SK-N-SH (cell line): ENCODE measurements around the gene MYO9B. TPM values are rescaled to one million over a fixed set of nuclear protein-coding genes. Genes with fewer than 3 reads are reported as not detected.

ENCODE experiments used
- CTCF ChIA-PET: fragments of 300-600, 350-600 bp; formaldehyde crosslinking; extraction: SDS; loops from one replicate; lab custom pipeline; 2021; lab: Yijun Ruan, JAX
- POLR2A ChIA-PET: fragments of 350-600 bp; sonication (Branson Sonifier 250); formaldehyde crosslinking; extraction: SDS; loops from one replicate; lab custom pipeline; 2020; ENCODE audit warnings: antibody characterized with exemption, inconsistent platforms; lab: Yijun Ruan, JAX
- DNase-seq: peaks from one replicate; pipeline ENCODE4 v3.0.0; 2012
- H2AFZ ChIP-seq: fragments of 200-600 bp; sonication (generic); 2 replicates; pipeline ENCODE4 v1.8.1; 2016; ENCODE audit warnings: antibody characterized with exemption, mild to moderate bottlenecking, low read depth
- H3F3A ChIP-seq: fragments of 200-600 bp; sonication (generic); replicated peaks from 2 replicates; pipeline ENCODE3; 2016; ENCODE audit warnings: antibody characterized with exemption, mild to moderate bottlenecking; ENCODE audit not compliant: insufficient read depth
- H3K27ac ChIP-seq, 2 experiments: fragments of 200-500 bp in 1 of 2; fragments of 200-600 bp in 1 of 2; sonication (Bioruptor generic) in 1 of 2; sonication (generic), shearing (Covaris generic) in 1 of 2; 2 replicates each; pipeline versions ENCODE4 v1.5.1 to v1.6.1; 2014 to 2016; ENCODE audit warnings: low read depth in 2 of 2, inconsistent platforms in 1 of 2, low read length in 1 of 2, mild to moderate bottlenecking in 1 of 2, mixed read lengths in 1 of 2
- H3K27me3 ChIP-seq: fragments of 200-600 bp; sonication (generic), shearing (Covaris generic); 2 replicates; pipeline ENCODE4 v1.6.1; 2016; ENCODE audit warnings: mixed run types; ENCODE audit not compliant: insufficient read depth
- H3K36me3 ChIP-seq, 2 experiments: fragments of 200-500 bp in 1 of 2; fragments of 200-600 bp in 1 of 2; sonication (Bioruptor generic) in 1 of 2; sonication (generic) in 1 of 2; replicated peaks in 1 of 2; 2 replicates each; pipeline versions ENCODE3 to v1.5.1; 2014 to 2016; ENCODE audit warnings: low read length in 1 of 2, mild to moderate bottlenecking in 1 of 2; ENCODE audit not compliant: insufficient read depth in 2 of 2, control insufficient read depth in 1 of 2
- H3K4me1 ChIP-seq, 2 experiments: fragments of 200-500 bp in 1 of 2; fragments of 200-600 bp in 1 of 2; sonication (Bioruptor generic) in 1 of 2; sonication (generic), shearing (Covaris generic) in 1 of 2; 2 replicates each; pipeline versions ENCODE4 v1.5.1 to v1.6.1; 2014 to 2016; ENCODE audit warnings: low read depth in 1 of 2, low read length in 1 of 2, mixed run types in 1 of 2; ENCODE audit not compliant: insufficient read depth in 2 of 2, control insufficient read depth in 1 of 2
- H3K4me2 ChIP-seq: fragments of 200-600 bp; sonication (generic), shearing (Covaris generic); 2 replicates; pipeline ENCODE4 v1.6.1; 2017; ENCODE audit warnings: mixed run types
- H3K4me3 ChIP-seq, 2 experiments: fragments of 200-500 bp in 1 of 2; fragments of 200-600 bp in 1 of 2; sonication (Bioruptor generic) in 1 of 2; sonication (generic), shearing (Covaris generic) in 1 of 2; 2 replicates each; pipeline versions ENCODE4 v1.5.1 to v1.8.1; 2014 to 2016; ENCODE audit warnings: low read depth in 2 of 2, inconsistent platforms in 1 of 2, low read length in 1 of 2, mild to moderate bottlenecking in 1 of 2, mixed read lengths in 1 of 2, moderate library complexity in 1 of 2
- H3K79me2 ChIP-seq: fragments of 200-600 bp; sonication (generic); 2 replicates; pipeline ENCODE4 v1.8.1; 2017; ENCODE audit warnings: mild to moderate bottlenecking; ENCODE audit not compliant: insufficient read depth
- H3K9ac ChIP-seq: fragments of 200-600 bp; sonication (generic); 2 replicates; pipeline ENCODE4 v1.6.1; 2017; ENCODE audit warnings: mixed run types
- H3K9me2 ChIP-seq: fragments of 200-600 bp; sonication (generic); 2 replicates; pipeline ENCODE4 v1.6.1; 2017; ENCODE audit warnings: mixed run types
- H3K9me3 ChIP-seq: fragments of 200-600 bp; sonication (generic); 2 replicates; pipeline ENCODE4 v1.6.1; 2017; ENCODE audit warnings: mixed run types, mild to moderate bottlenecking, moderate library complexity
- H4K20me1 ChIP-seq: fragments of 200-600 bp; sonication (generic); 2 replicates; pipeline ENCODE4 v1.6.1; 2017; ENCODE audit warnings: mild to moderate bottlenecking, mixed run types; ENCODE audit not compliant: insufficient read depth
- EP300 ChIP-seq, 2 experiments: IDR thresholded peaks; 2 replicates each; pipeline versions ENCODE4 v1.4.0 to v1.6.1; 2012; ENCODE audit warnings: borderline replicate concordance in 1 of 2, low read depth in 1 of 2, low read length in 1 of 2
- FOSL2 ChIP-seq: IDR thresholded peaks from 2 replicates; pipeline ENCODE4 v1.4.0; 2012; ENCODE audit warnings: low read depth, mild to moderate bottlenecking, moderate library complexity, borderline replicate concordance
- FOXJ3 ChIP-seq: sonication (generic); formaldehyde crosslinking; IDR thresholded peaks from 2 replicates; pipeline ENCODE4 v1.5.1; 2020; ENCODE audit warnings: mild to moderate bottlenecking, missing genetic modification reagents
- MEF2A ChIP-seq: IDR thresholded peaks from 2 replicates; pipeline ENCODE4 v1.4.0; 2012; ENCODE audit warnings: low read depth, borderline replicate concordance
- NFIC ChIP-seq: IDR thresholded peaks from 2 replicates; pipeline ENCODE4 v1.4.0; 2012; ENCODE audit warnings: borderline replicate concordance
- RAD21 ChIP-seq: IDR thresholded peaks from 2 replicates; pipeline ENCODE4 v1.6.1; 2012; ENCODE audit warnings: mild to moderate bottlenecking, low read length
- RCOR1 ChIP-seq: fragments of 150-350 bp; IDR thresholded peaks from 2 replicates; pipeline ENCODE4 v1.6.1; 2017; ENCODE audit warnings: antibody characterized with exemption, low read length
- RFX5 ChIP-seq: IDR thresholded peaks from 2 replicates; pipeline ENCODE4 v1.6.1; 2012; ENCODE audit warnings: mild to moderate bottlenecking, improper control_type of control experiment, low read length
- SIN3A ChIP-seq: IDR thresholded peaks from 2 replicates; pipeline ENCODE4 v1.6.1; 2012; ENCODE audit warnings: low read depth, mild to moderate bottlenecking, low read length, moderate library complexity, borderline replicate concordance
- SMC3 ChIP-seq: IDR thresholded peaks from 2 replicates; pipeline ENCODE4 v1.6.1; 2012; ENCODE audit warnings: low read depth, low read length, improper control_type of control experiment
- TAF1 ChIP-seq: IDR thresholded peaks from 2 replicates; pipeline ENCODE4 v1.6.1; 2012; ENCODE audit warnings: low read depth, mild to moderate bottlenecking, low read length, moderate library complexity, borderline replicate concordance
- TEAD4 ChIP-seq: IDR thresholded peaks from 2 replicates; pipeline ENCODE4 v1.4.0; 2012; ENCODE audit warnings: mild to moderate bottlenecking, borderline replicate concordance; ENCODE audit not compliant: insufficient read depth
- WGBS: methylation state at CpG from one replicate; pipeline ENCODE4 v1.1.6; 2017; ENCODE audit warnings: low lambda C conversion rate; 5-methylcytosine and 5-hydroxymethylcytosine counted together
- polyA plus RNA-seq, 3 experiments: library from polyadenylated mRNA; depleted of rRNA; stranded (reverse); fragments of >200 nt; gene quantifications; 2 replicates each; pipeline ENCODE4 v1.2.3, GENCODE V29; 2012
- TF ChIP-seq, protein P1 (sequence below): IDR thresholded peaks from 2 replicates; pipeline ENCODE4 v1.4.0; 2012; ENCODE audit warnings: low read depth, borderline replicate concordance
- TF ChIP-seq, protein P2 (sequence below): fragments of 200-600 bp; sonication (generic); IDR thresholded peaks from 2 replicates; pipeline ENCODE4 v1.6.1; 2017; ENCODE audit warnings: antibody characterized with exemption, mild to moderate bottlenecking, moderate library complexity

MYO9B gene
- polyA plus RNA-seq, 1 of the 3 experiments (the other 2 are of a cell fraction): 37.6 TPM

DNA sequence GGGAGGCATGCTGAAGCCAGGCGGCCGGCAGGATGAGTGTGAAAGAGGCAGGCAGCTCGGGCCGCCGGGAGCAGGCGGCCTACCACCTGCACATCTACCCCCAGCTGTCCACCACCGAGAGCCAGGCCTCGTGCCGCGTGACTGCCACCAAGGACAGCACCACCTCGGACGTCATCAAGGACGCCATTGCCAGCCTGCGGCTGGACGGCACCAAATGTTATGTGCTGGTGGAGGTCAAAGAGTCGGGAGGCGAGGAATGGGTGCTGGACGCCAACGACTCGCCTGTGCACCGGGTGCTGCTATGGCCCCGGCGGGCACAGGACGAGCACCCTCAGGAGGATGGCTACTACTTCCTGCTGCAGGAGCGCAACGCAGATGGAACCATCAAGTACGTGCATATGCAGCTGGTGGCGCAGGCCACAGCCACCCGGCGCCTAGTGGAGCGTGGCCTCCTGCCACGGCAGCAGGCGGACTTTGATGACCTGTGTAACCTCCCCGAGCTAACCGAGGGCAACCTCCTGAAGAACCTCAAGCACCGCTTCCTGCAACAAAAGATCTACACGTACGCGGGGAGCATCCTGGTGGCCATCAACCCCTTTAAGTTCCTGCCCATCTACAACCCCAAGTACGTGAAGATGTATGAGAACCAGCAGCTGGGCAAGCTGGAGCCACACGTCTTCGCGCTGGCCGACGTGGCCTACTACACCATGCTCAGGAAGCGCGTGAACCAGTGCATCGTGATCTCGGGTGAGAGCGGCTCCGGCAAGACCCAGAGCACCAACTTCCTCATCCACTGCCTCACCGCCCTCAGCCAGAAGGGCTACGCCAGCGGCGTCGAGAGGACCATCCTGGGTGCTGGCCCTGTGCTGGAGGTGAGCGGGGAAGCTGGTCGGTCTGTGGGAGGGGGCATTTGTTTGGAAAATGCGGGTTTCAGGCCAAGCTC is 26.4 kb downstream of the MYO9B start:
- peaks cover 8 to 25% of the 10 kb centered on the region in 2 experiments for H3K36me3 ChIP-seq
- TF ChIP-seq FOSL2 (no peak), TEAD4 (no peak), RCOR1 (no peak), MEF2A (no peak), EP300 (IDR thresholded peaks at IDR 0.05; ENCODE audit: borderline replicate concordance in 1 of 2, low read depth in 1 of 2, low read length in 1 of 2) (no peak), RAD21 (no peak), NFIC (no peak), SIN3A (no peak)
- TF ChIP-seq, protein P1, sequence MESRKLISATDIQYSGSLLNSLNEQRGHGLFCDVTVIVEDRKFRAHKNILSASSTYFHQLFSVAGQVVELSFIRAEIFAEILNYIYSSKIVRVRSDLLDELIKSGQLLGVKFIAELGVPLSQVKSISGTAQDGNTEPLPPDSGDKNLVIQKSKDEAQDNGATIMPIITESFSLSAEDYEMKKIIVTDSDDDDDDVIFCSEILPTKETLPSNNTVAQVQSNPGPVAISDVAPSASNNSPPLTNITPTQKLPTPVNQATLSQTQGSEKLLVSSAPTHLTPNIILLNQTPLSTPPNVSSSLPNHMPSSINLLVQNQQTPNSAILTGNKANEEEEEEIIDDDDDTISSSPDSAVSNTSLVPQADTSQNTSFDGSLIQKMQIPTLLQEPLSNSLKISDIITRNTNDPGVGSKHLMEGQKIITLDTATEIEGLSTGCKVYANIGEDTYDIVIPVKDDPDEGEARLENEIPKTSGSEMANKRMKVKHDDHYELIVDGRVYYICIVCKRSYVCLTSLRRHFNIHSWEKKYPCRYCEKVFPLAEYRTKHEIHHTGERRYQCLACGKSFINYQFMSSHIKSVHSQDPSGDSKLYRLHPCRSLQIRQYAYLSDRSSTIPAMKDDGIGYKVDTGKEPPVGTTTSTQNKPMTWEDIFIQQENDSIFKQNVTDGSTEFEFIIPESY: no peak
- H2AFZ ChIP-seq: no peak overlapping the region
- H3K79me2 ChIP-seq: peaks cover 98% of the 10 kb centered on the region
- no peaks in the 10 kb centered on the region for H3K9me3 ChIP-seq
- peaks cover 24% of the 10 kb centered on the region; the same call in 1 of the 2 replicates for H4K20me1 ChIP-seq
- no peak overlapping the region for H3K4me2 ChIP-seq
- H3K4me3 ChIP-seq: no peak overlapping the region
- no peak overlapping the region for H3K27ac ChIP-seq
- WGBS: 98% methylated on average over 38 of the region's 59 CpGs
- ChIA-PET CTCF (no interaction called here), POLR2A (no interaction called here)
- no peak overlapping the region for H3K9ac ChIP-seq
- peaks cover 0 to 7% of the 10 kb centered on the region in 2 experiments; a peak in 1 of 4 replicates for H3K4me1 ChIP-seq
- H3K9me2 ChIP-seq: no peaks in the 10 kb centered on the region
- no peaks in the 10 kb centered on the region for H3K27me3 ChIP-seq
- H3F3A ChIP-seq: no peaks in the 10 kb centered on the region
- no peak for DNase-seq

DNA sequence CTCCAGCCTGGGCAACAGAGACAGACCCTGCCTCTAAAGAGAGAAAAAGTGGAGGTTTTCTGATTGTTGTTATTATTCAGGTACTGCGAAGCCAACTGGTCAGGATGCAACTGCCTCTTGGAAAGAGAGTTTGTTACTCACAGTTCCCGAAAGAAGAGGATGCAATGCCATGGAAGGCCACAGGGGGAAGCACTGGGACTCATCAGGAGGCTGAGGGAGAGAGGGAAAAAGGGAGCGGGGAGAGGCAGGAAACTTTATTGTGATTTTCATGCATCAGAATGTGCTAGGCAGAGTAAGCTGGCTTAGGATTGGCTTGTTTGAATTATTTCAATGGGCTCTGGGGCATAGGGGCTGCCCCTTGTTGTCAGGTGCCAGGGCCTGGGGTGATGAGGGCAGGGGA is 27.6 kb downstream of the MYO9B start:
- Histone ChIP-seq H3F3A (peaks cover 6% of the 10 kb centered on the region), H2AFZ (no peak overlapping the region), H3K4me3 (no peak overlapping the region), H3K9me3 (no peaks in the 10 kb centered on the region), H3K9ac (no peak overlapping the region), H3K4me1 (peaks cover 9% of the 10 kb centered on the region in 2 experiments; a peak in 3 of 4 replicates), H3K36me3 (peaks cover 8 to 25% of the 10 kb centered on the region in 2 experiments), H3K27ac (no peak overlapping the region), H3K4me2 (no peak overlapping the region), H3K9me2 (no peaks in the 10 kb centered on the region), H3K27me3 (no peaks in the 10 kb centered on the region)
- peak; percentile 68 for DNase-seq
- WGBS: 72% methylated on average over 3 of the region's 3 CpGs
- ChIA-PET CTCF (no interaction called here), POLR2A (no interaction called here)
- TF ChIP-seq RFX5: no peak
- TF ChIP-seq FOXJ3: no peak
- peak; percentile 43 for TF ChIP-seq RAD21
- TF ChIP-seq TAF1: no peak
- no peak for TF ChIP-seq RCOR1
- TF ChIP-seq, protein P2, sequence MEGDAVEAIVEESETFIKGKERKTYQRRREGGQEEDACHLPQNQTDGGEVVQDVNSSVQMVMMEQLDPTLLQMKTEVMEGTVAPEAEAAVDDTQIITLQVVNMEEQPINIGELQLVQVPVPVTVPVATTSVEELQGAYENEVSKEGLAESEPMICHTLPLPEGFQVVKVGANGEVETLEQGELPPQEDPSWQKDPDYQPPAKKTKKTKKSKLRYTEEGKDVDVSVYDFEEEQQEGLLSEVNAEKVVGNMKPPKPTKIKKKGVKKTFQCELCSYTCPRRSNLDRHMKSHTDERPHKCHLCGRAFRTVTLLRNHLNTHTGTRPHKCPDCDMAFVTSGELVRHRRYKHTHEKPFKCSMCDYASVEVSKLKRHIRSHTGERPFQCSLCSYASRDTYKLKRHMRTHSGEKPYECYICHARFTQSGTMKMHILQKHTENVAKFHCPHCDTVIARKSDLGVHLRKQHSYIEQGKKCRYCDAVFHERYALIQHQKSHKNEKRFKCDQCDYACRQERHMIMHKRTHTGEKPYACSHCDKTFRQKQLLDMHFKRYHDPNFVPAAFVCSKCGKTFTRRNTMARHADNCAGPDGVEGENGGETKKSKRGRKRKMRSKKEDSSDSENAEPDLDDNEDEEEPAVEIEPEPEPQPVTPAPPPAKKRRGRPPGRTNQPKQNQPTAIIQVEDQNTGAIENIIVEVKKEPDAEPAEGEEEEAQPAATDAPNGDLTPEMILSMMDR: peak; percentile 65
- TF ChIP-seq SMC3: 0 out of 2 replicates have a peak, but pooled peaks have one; percentile 18
- TF ChIP-seq, all 33 proteins: peak for 3
- Histone ChIP-seq H3K79me2 (peaks cover 94% of the 10 kb centered on the region), H4K20me1 (peaks cover 15% of the 10 kb centered on the region; the same call in 1 of the 2 replicates)
